Neutrophil (primary cell): ENCODE data around the gene CLCA2.

Source experiments
- H3K27ac ChIP-seq: fragments of 200-600 bp; sonication (generic); 2 replicates; pipeline ENCODE4 v1.5.1; 2016; ENCODE audit warnings: mild to moderate bottlenecking, moderate library complexity
- H3K27me3 ChIP-seq: fragments of 200-600 bp; sonication (generic); 2 replicates; pipeline ENCODE4 v1.6.0; 2016; ENCODE audit warnings: mild to moderate bottlenecking
- H3K36me3 ChIP-seq: fragments of 200-600 bp; sonication (generic); 2 replicates; pipeline ENCODE4 v1.5.1; 2017
- H3K4me1 ChIP-seq, 2 experiments: fragments of 200-600 bp in 1 of 2; sonication (generic) in 1 of 2; 1 replicate in 1 of 2; 2 replicates in 1 of 2; pipeline versions ENCODE4 v1.5.1 to v1.6.1; 2013 to 2016; ENCODE audit warnings: low read depth in 1 of 2, low read length in 1 of 2, mild to moderate bottlenecking in 1 of 2, moderate library complexity in 1 of 2; ENCODE audit not compliant: control insufficient read depth in 1 of 2, insufficient read depth in 1 of 2
- H3K4me3 ChIP-seq, 2 experiments: fragments of 200-600 bp in 1 of 2; sonication (generic) in 1 of 2; 1 replicate in 1 of 2; 2 replicates in 1 of 2; pipeline ENCODE4 v1.5.1; 2013 to 2016; ENCODE audit warnings: low read depth in 1 of 2, low read length in 1 of 2, mild to moderate bottlenecking in 1 of 2, moderate library complexity in 1 of 2
- H3K9me3 ChIP-seq: fragments of 200-600 bp; sonication (generic); 2 replicates; pipeline ENCODE4 v1.5.1; 2016
- CTCF ChIP-seq: fragments of 200-600 bp; sonication (generic); IDR thresholded peaks from 2 replicates; pipeline ENCODE4 v1.5.1; 2016; ENCODE audit warnings: antibody characterized with exemption

Gene CLCA2

DNA sequence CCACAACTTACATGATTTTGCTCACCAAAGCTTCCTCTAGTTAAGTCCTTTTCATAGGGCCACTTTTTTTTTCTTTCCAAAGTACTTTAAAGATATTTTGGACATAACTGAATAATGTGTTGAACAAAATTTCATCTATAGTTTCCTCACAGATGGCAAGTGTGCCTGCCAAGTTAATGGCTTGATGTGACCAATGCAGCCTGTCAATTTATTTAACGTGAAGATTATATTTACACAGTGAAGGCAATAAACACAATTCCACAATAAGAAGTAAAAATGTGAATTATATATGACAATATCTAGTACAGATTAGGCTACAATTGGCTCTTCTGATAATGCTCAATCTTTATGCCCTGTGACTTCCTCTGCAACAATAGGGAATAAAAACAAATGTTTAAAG is 18.0 kb downstream of the CLCA2 start:
- Histone ChIP-seq H3K9me3 (no peaks in the 10 kb centered on the region), H3K4me3 (no peak overlapping the region), H3K27me3 (no peaks in the 10 kb centered on the region), H3K36me3 (no peaks in the 10 kb centered on the region), H3K4me1 (no peaks in the 10 kb centered on the region), H3K27ac (no peak overlapping the region)
- no peak for TF ChIP-seq CTCF

- Histone ChIP-seq H3K27ac (no peak overlapping the region), H3K36me3 (no peaks in the 10 kb centered on the region), H3K4me1 (no peaks in the 10 kb centered on the region), H3K9me3 (no peaks in the 10 kb centered on the region), H3K27me3 (no peaks in the 10 kb centered on the region), H3K4me3 (no peak overlapping the region)
- TF ChIP-seq CTCF: no peak
Measured at GRCh38 chr1:86445919-86446318, 21.9 kb downstream of the CLCA2 start.

DNA sequence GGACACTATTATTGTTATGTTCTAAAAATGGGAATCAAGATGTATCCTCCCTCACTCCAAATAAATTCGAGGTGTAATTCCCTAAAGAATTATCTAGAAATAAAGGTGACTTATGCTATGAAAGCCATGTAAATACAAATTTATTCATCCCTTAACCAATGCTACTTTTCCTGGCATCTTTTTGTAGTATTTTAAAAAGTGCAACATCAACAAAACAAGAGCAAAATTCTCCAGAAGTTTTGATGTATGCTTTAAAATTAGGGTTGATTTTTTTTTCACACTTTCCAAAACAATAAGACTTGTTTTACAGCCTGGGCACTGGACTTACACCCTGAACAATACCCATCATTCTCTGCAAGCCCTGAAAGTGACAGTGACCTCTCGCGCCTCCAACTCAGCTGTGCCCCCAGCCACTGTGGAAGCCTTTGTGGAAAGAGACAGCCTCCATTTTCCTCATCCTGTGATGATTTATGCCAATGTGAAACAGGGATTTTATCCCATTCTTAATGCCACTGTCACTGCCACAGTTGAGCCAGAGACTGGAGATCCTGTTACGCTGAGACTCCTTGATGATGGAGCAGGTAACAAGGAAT is 23.3 kb downstream of the CLCA2 start:
- no peak for TF ChIP-seq CTCF
- Histone ChIP-seq H3K27me3 (no peaks in the 10 kb centered on the region), H3K27ac (no peak overlapping the region), H3K9me3 (no peaks in the 10 kb centered on the region), H3K4me1 (no peaks in the 10 kb centered on the region), H3K36me3 (no peaks in the 10 kb centered on the region), H3K4me3 (no peak overlapping the region)

DNA sequence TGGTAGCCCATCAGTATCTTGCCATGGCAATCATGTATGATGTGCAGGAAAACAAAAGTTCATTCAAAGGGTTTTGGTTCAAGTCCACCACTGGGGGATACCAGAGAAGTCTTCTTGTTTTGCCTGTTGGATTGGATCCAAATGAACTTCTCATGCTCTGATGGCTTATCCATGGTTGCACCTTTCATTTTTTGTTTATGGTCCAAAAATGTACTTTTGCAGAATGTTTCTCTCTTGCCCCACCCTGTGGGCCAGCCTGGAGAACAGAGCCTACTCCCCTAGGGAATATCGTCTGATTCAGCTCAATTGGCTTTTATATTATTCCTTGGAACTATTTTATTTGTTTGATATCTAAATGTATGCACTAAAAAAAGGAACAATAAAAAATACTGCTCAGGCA is 24.7 kb downstream of the CLCA2 start:
- Histone ChIP-seq H3K4me1 (no peaks in the 10 kb centered on the region), H3K4me3 (no peak overlapping the region), H3K27me3 (no peaks in the 10 kb centered on the region), H3K36me3 (no peaks in the 10 kb centered on the region), H3K9me3 (no peaks in the 10 kb centered on the region), H3K27ac (no peak overlapping the region)
- TF ChIP-seq CTCF: no peak

DNA sequence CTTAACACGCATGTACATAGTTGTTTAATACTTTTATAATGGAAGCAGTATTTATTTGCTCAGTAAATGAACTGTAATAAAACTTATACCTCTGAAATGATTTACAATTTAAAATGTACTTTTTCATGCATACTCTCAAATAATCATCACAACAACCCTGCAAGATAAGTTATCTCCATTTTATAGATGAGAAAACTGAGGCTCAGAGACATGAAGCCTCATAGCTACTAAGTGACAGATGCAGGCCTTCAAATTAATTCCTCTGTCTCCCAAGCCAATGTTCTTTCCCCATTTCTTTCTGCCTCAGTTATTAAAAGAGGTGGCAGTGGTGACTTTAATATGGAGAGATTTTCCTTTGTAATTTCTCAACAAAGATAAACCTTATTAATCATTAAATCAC is 25.1 kb downstream of the CLCA2 start:
- no peak overlapping the region for H3K27ac ChIP-seq
- H3K4me1 ChIP-seq: no peaks in the 10 kb centered on the region
- H3K36me3 ChIP-seq: no peaks in the 10 kb centered on the region
- no peaks in the 10 kb centered on the region for H3K9me3 ChIP-seq
- TF ChIP-seq CTCF: no peak
- H3K4me3 ChIP-seq: no peak overlapping the region
- H3K27me3 ChIP-seq: no peaks in the 10 kb centered on the region

- no peaks in the 10 kb centered on the region for H3K27me3 ChIP-seq
- no peak overlapping the region for H3K27ac ChIP-seq
- no peaks in the 10 kb centered on the region for H3K9me3 ChIP-seq
- no peaks in the 10 kb centered on the region for H3K4me1 ChIP-seq
- no peak for TF ChIP-seq CTCF
- H3K4me3 ChIP-seq: no peak overlapping the region
- H3K36me3 ChIP-seq: no peaks in the 10 kb centered on the region
Measured at GRCh38 chr1:86450847-86451246, 26.9 kb downstream of the CLCA2 start.
